ENCODE measurements around the gene NEK1.

GRCh38 chr4:169573889-169574288 is 38.5 kb downstream of the NEK1 start:
- TF ChIP-seq, protein P1, sequence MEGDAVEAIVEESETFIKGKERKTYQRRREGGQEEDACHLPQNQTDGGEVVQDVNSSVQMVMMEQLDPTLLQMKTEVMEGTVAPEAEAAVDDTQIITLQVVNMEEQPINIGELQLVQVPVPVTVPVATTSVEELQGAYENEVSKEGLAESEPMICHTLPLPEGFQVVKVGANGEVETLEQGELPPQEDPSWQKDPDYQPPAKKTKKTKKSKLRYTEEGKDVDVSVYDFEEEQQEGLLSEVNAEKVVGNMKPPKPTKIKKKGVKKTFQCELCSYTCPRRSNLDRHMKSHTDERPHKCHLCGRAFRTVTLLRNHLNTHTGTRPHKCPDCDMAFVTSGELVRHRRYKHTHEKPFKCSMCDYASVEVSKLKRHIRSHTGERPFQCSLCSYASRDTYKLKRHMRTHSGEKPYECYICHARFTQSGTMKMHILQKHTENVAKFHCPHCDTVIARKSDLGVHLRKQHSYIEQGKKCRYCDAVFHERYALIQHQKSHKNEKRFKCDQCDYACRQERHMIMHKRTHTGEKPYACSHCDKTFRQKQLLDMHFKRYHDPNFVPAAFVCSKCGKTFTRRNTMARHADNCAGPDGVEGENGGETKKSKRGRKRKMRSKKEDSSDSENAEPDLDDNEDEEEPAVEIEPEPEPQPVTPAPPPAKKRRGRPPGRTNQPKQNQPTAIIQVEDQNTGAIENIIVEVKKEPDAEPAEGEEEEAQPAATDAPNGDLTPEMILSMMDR (IDR thresholded peaks at IDR 0.05; ENCODE audit: insufficient read depth, low read depth, low read length): no peak
- TF ChIP-seq EZH2 (IDR thresholded peaks at IDR 0.05; ENCODE audit: insufficient read depth, low read length): no peak

Data from astrocyte (in vitro differentiated cells and primary cell).